ENCODE measurements around the gene MTARC2.
A peak's percentile ranks its signal among the peaks of the same experiment; 100 is the strongest.

MTARC2 gene

DNA sequence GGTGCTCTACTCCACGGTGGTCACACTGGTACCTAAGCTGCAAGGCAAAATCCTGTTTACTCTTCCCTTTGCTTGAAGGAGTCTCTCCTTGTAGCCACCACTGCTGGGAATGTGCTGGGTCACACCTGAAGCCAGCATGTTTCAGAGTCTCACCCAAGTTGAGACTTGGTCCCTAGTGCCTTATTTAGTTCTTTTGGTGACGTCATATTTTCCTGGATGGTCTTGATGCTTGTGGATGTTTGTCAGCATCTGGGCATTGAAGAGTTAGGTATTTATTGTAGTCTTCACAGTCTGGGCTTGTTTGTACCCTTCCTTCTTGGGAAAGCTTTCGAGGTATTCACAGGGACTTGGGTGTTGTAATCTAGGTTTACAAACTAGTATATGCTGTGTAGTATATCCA, 5.6 kb upstream of the MTARC2 start:
- Mint-ChIP-seq H3K4me1 (ENCODE audit: low read depth) (no peaks in the 10 kb centered on the region), H3K36me3 (ENCODE audit: low read depth) (no peaks in the 10 kb centered on the region)

DNA sequence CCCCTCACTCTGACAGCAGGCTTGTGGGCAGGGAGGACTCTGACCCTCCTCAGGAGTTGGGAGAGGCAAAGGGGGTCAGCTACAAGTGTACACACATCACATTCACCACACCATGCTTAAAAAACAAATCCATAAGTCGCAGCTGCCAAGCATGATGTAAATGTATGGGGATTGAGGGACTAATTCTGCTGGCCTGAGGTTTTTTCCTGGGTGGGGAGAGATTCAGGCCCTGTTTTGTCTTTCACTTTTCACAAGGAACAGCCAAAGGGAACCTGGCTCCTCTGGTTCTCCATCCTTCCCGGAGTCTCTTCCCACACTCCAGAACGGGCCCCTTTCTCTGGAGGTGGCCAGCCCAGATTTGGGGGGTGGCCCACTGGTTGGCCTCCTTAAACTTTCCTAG, 1.3 kb upstream of the MTARC2 start:
- H3K4me3 Mint-ChIP-seq, result no peak overlapping the region
- DNase-seq (ENCODE audit: low spot score), result no peak
- no peaks in the 10 kb centered on the region for H3K36me3 Mint-ChIP-seq (ENCODE audit: low read depth)

More for the DNA sequence above, 5.6 kb upstream of the MTARC2 start:
- H3K4me3 Mint-ChIP-seq, result no peak overlapping the region
- no peaks in the 10 kb centered on the region for H3K9me3 Mint-ChIP-seq
- DNase-seq (ENCODE audit: low spot score), result no peak
- H3K27ac Mint-ChIP-seq, result no peak overlapping the region
- peaks cover 45% of the 10 kb centered on the region for H3K27me3 Mint-ChIP-seq (ENCODE audit: low read depth)

DNA sequence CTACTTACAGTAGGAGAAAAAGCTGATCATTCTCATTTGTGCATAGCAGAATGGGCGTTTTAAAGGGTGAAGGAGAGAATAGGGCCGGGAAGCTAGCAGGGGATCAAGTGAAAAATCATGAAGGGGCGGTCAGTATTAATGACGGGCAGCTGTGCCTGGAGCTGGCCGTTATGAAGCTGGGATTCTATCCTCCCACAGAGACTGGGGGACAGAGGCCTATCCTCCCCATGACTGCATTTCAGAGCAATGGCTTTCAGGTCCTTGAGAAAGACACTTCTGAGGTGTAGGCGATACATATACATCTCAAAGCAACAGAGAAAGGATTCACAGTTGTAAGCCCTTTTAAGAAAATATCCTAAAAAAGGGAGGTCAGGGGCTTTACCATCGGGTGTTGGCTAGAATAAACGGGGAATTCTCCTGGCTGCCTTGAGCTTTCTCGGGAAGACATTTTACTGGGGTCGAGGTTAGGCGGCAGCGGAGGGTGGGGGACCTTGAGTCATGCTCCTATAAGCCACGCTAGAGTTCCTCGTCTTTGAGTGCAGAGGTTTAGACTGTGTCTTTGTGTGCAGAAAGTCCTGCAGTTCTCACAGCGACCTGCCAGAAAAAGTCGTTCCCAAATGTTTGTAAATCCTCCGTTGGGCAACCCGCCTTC, 559 bp upstream of the MTARC2 start:
- H3K4me1 Mint-ChIP-seq (ENCODE audit: low read depth), result no peaks in the 10 kb centered on the region
- no peak overlapping the region for H3K27ac Mint-ChIP-seq

More for the DNA sequence above, 1.3 kb upstream of the MTARC2 start:
- no peaks in the 10 kb centered on the region for H3K4me1 Mint-ChIP-seq (ENCODE audit: low read depth)
- peaks cover 66% of the 10 kb centered on the region for H3K27me3 Mint-ChIP-seq (ENCODE audit: low read depth)
- no peaks in the 10 kb centered on the region for H3K9me3 Mint-ChIP-seq
- no peak overlapping the region for H3K27ac Mint-ChIP-seq

DNA sequence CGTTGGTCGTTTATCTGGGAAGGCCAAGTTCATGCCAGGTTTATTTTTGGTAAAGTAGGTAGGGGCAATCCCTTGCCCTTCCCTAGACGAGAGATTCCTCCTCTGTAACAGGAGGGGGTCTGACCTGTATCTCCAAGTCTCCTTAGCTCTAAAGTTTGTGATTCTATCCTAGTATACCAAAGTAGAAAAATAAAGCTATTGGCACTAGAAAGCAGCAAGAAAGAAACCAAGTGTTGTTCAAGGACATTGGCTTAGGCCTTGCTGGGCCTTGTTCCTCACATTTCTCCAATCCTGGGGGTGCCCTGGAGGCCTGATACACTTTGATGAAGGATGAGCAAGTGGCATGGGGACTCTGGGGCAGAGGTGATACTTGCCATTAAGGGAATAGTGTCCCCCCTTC, 814 bp downstream of the MTARC2 start:
- DNase-seq (ENCODE audit: low spot score), result no peak
- no peaks in the 10 kb centered on the region for H3K36me3 Mint-ChIP-seq (ENCODE audit: low read depth)
- H3K4me1 Mint-ChIP-seq (ENCODE audit: low read depth), result no peaks in the 10 kb centered on the region
- H3K9me3 Mint-ChIP-seq, result no peaks in the 10 kb centered on the region
- H3K4me3 Mint-ChIP-seq, result peak overlapping the region; percentile 50
- H3K27ac Mint-ChIP-seq, result no peak overlapping the region
- H3K27me3 Mint-ChIP-seq (ENCODE audit: low read depth), result peaks cover 65% of the 10 kb centered on the region

More for the DNA sequence above, 559 bp upstream of the MTARC2 start:
- DNase-seq (ENCODE audit: low spot score), result no peak
- Mint-ChIP-seq H3K9me3 (no peaks in the 10 kb centered on the region), H3K27me3 (ENCODE audit: low read depth) (peaks cover 66% of the 10 kb centered on the region), H3K4me3 (peak overlapping the region; percentile 52), H3K36me3 (ENCODE audit: low read depth) (no peaks in the 10 kb centered on the region)

DNA sequence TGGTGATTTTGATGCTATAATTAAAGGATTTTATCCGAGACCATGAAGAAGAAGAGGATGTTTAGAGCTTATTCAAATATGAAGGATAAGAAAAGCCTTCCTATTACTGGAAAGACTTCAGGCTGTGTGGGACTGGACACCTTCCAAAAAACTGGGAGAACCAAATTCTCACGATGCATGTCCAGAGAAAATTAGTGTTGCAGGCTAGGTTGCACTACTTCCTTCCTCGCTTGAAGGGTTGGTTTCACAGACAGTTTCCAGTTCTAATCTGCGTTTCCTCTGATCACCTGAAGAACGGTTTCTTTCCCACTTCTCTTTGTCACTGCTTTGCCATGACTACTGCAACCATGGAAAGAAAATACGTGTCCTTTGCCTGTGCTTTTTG, 2.0 kb downstream of the MTARC2 start:
- no peak for DNase-seq (ENCODE audit: low spot score)
- Mint-ChIP-seq H3K36me3 (ENCODE audit: low read depth) (no peaks in the 10 kb centered on the region), H3K9me3 (no peaks in the 10 kb centered on the region), H3K4me3 (no peak overlapping the region), H3K27me3 (ENCODE audit: low read depth) (peaks cover 55% of the 10 kb centered on the region), H3K4me1 (ENCODE audit: low read depth) (no peaks in the 10 kb centered on the region), H3K27ac (no peak overlapping the region)

DNA sequence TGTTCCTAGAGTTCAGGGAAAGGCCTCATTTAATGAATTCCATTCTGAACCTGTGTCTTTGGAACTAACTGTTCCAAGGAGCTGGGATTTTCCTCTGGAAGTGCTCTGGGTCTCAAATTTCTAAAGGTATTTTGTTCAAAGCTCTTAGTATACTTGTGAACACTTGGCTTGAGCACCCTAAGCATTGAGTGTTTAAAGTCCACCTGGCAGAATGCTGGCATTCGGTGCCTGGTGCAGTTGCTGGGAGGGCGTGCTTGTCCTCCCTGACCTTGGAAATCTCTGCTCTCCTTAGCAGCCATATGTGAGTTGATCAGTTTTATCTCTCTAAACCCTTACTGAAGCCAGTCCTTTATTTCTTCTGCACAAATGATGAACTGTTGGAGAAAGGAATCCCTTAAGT, 3.0 kb downstream of the MTARC2 start:
- Mint-ChIP-seq H3K27me3 (ENCODE audit: low read depth) (peaks cover 50% of the 10 kb centered on the region), H3K4me1 (ENCODE audit: low read depth) (no peaks in the 10 kb centered on the region), H3K27ac (no peak overlapping the region), H3K36me3 (ENCODE audit: low read depth) (no peaks in the 10 kb centered on the region), H3K9me3 (no peaks in the 10 kb centered on the region), H3K4me3 (no peak overlapping the region)
- no peak for DNase-seq (ENCODE audit: low spot score)

DNA sequence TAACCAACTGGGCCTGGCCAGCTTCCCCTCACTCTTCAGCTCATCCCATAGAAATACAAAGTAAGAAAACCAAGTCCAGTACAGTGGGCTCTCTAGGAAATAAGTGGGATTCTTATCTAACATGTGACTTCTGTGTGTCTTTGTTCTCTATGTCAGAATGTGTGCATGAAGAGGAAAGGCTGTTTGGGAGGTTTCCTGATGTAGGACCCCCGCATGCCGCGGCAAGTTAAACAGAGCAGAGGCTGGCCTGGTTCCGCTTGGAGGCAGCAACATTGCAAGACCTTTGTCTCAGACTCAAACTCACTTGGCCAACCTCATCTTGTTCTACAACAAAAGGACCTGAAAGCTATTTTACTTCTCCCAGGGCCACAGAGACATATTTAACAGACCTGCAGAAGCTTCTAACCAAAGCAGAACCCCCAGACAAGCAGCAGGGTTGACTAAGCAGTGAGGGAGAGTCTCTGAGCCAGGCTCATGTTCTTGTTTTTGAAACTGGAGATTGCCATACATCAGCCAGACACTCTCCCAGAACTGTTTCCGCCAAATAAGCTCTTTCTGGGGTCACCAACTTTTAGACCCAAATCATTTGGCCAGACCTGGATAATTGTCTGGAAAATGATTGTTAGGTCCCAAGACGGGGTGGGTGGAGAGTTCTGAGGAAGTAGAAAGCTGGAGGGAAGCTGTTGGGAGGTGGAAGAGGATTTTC, 6.2 kb downstream of the MTARC2 start:
- Mint-ChIP-seq H3K4me3 (no peak overlapping the region), H3K27ac (no peak overlapping the region), H3K4me1 (ENCODE audit: low read depth) (no peaks in the 10 kb centered on the region), H3K27me3 (ENCODE audit: low read depth) (peaks cover 22% of the 10 kb centered on the region), H3K36me3 (ENCODE audit: low read depth) (no peaks in the 10 kb centered on the region), H3K9me3 (no peaks in the 10 kb centered on the region)
- no peak for DNase-seq (ENCODE audit: low spot score)

DNA sequence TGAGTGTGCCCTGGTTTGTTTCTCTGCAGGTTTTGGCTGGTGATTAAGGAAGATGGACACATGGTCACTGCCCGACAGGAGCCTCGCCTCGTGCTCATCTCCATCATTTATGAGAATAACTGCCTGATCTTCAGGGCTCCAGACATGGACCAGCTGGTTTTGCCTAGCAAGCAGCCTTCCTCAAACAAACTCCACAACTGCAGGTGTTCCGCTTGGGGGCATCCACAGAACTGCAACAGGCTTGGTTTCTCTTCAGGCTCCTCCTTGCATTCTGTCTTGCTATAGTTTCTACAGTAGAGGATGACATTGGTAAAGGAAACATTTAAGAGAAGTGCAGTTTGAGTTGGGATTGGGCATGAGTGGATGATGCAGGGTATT, 6.8 kb downstream of the MTARC2 start:
- Mint-ChIP-seq H3K9me3 (no peaks in the 10 kb centered on the region), H3K36me3 (ENCODE audit: low read depth) (no peaks in the 10 kb centered on the region), H3K27me3 (ENCODE audit: low read depth) (peaks cover 19% of the 10 kb centered on the region), H3K4me1 (ENCODE audit: low read depth) (no peaks in the 10 kb centered on the region), H3K4me3 (no peak overlapping the region), H3K27ac (no peak overlapping the region)
- no peak for DNase-seq (ENCODE audit: low spot score)

DNA sequence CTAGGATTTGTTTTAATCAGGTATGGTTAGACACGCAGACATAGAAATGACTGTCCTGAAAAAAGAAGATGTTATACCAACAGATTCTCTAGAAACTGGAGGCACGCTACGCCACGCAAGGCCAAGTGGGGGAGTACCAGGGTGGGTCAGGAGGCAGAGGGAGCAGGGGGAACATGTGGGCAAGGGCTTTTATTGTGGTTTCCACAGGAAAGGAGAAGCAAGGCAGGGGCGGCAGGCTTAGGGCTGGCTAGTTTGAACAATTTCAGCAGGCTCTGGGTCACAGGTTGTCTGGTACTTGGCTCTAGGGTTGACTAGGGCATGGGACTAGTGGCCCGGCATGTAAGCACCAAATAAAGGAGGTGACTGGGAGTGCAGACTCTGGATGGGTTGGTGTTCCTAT, 7.2 kb downstream of the MTARC2 start:
- H3K27me3 Mint-ChIP-seq (ENCODE audit: low read depth), result peaks cover 15% of the 10 kb centered on the region
- no peaks in the 10 kb centered on the region for H3K36me3 Mint-ChIP-seq (ENCODE audit: low read depth)
- H3K4me1 Mint-ChIP-seq (ENCODE audit: low read depth), result no peaks in the 10 kb centered on the region
- H3K9me3 Mint-ChIP-seq, result no peaks in the 10 kb centered on the region
- no peak overlapping the region for H3K4me3 Mint-ChIP-seq
- DNase-seq (ENCODE audit: low spot score), result no peak
- H3K27ac Mint-ChIP-seq, result no peak overlapping the region

DNA sequence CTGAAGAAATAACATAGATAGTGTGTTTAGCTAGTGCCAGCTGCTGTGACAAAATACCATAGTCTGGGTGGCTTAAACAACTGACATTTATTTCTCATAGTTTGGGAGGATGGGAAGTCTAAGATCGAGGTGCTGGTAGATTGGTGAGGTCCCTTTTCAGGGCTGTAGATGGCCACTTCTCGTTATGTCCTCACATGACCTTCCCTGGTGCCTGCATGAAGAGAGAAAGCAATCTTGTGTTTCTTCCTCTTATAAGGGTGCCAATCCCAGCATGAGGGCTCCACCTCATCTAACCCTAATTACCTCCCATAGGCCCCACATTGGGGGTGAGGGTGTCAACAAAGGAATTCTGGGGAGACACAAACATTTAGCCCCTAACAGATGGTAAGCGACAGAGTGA, 9.3 kb downstream of the MTARC2 start:
- Mint-ChIP-seq H3K27me3 (ENCODE audit: low read depth) (peaks cover 5% of the 10 kb centered on the region), H3K4me1 (ENCODE audit: low read depth) (no peaks in the 10 kb centered on the region), H3K27ac (no peak overlapping the region), H3K36me3 (ENCODE audit: low read depth) (no peaks in the 10 kb centered on the region), H3K9me3 (no peaks in the 10 kb centered on the region), H3K4me3 (no peak overlapping the region)
- DNase-seq (ENCODE audit: low spot score), result no peak

DNA sequence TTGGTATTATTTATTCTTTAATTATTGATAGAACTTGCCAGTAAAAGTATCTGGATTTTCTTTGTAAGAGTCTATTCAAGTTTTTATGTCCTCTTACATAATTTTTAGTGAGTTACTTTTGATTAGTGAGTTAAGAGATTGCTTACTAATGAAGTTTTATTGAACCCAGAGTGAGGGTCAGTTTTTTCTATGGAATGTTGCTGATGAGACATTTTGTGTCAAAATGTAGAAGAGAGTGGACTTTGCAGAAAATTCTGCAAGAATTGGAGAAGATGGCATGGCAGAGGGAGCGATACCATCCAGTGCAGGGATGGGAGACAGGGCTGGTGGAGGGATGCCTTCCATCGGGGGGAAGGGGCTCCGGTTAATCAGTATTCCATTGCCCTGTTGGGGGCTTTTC, 11.0 kb downstream of the MTARC2 start:
- Mint-ChIP-seq H3K27me3 (ENCODE audit: low read depth) (peaks cover 5% of the 10 kb centered on the region), H3K9me3 (no peaks in the 10 kb centered on the region), H3K36me3 (ENCODE audit: low read depth) (no peaks in the 10 kb centered on the region), H3K27ac (peak overlapping the region; percentile 56), H3K4me1 (ENCODE audit: low read depth) (no peaks in the 10 kb centered on the region), H3K4me3 (no peak overlapping the region)
- DNase-seq (ENCODE audit: low spot score), result no peak

DNA sequence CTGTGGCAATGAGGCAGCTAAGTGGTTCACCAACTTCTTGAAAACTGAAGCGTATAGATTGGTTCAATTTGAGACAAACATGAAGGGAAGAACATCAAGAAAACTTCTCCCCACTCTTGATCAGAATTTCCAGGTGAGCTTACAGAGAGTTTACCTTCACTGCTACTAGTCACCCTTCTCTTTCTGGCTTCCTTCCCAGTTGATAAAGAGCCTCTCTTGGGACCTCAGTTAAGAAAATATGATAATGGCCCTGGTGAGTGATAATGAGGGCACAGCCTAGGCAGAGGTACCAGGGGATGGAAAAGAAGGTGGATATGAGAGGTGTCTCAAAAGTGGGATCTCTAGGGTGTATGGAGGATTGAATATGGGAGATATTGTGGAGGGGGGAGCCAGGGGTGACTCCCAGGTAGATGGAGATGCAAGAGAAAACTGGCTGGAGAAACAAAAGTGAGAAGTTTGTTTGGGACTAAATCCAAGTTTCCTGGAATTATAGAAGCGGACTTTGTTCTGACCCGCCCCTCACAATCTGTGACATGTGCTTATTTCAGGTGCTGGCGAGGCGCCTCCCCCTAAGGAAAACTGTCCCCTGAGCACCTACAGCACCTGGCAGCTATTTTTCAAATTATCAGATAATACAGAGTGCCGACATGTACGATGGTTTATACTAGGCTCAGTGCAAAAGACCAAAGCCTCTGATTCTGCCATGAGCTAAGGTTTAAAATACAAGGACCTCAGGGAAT, 13.7 kb downstream of the MTARC2 start:
- no peaks in the 10 kb centered on the region for H3K9me3 Mint-ChIP-seq
- no peak overlapping the region for H3K4me3 Mint-ChIP-seq
- H3K36me3 Mint-ChIP-seq (ENCODE audit: low read depth), result no peaks in the 10 kb centered on the region
- H3K4me1 Mint-ChIP-seq (ENCODE audit: low read depth), result no peaks in the 10 kb centered on the region
- DNase-seq (ENCODE audit: low spot score), result no peak
- H3K27ac Mint-ChIP-seq, result no peak overlapping the region
- H3K27me3 Mint-ChIP-seq (ENCODE audit: low read depth), result peaks cover 5% of the 10 kb centered on the region

DNA sequence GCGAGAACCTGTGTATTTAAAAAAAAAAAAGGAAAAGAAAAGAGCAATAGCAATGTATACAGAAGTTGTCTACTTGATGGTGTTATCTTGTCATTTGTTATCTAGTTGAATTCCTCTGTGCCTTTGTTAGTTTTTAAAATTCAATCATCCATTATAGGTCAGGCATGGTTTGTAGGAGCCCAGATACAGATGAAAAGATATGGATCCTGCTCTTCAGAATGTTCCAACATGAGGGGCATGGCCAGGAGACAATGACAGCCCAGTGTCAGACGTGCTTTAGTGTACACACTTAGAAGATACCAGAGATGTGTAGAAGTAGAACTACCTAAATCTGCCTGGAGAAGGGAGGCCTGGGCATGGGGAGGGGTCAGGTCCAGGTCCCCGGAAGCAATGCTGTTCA, 16.6 kb downstream of the MTARC2 start:
- DNase-seq (ENCODE audit: low spot score), result no peak

DNA sequence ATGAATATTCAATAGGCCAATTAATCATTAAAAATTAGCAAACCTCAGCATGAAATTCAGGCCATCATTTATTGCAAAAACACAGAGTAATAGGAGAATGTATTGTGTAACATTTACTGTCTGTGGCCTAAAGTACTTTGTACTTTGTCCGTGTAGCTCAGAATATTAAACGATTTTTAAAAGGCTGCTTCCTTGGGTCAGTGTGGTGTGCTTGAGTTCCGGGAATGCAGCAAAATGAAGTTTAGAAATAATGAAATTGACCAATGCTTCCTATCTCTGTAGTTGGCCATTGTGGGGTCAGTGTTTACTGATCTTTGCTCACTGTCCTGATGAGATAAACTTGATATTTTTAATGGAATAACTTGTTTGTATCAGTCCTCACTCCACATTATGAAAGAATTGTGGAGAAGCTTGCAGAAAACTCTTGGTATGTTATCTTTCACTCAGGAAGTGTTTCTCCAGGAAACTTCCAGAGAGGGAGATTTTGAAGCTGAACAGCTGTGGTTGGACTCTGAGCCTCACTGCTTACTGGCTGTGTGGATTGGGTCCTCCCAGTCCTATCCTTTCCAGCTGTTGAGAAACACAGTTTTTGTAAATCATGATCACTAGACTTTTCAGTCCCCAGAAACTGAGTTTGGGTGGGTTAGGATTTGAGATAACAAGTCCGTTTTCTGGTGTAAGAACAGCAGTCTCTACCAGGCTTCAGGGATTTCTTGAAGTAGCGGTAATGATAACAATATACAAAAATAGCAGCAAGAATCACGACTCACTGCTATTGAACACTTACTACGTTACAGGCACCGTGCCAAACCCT, 19.4 kb downstream of the MTARC2 start:
- no peak overlapping the region for H3K27ac Mint-ChIP-seq
- H3K36me3 Mint-ChIP-seq (ENCODE audit: low read depth), result no peaks in the 10 kb centered on the region
- H3K4me1 Mint-ChIP-seq (ENCODE audit: low read depth), result no peaks in the 10 kb centered on the region
- H3K4me3 Mint-ChIP-seq, result no peak overlapping the region
- no peaks in the 10 kb centered on the region for H3K27me3 Mint-ChIP-seq (ENCODE audit: low read depth)
- H3K9me3 Mint-ChIP-seq, result no peaks in the 10 kb centered on the region
- no peak for DNase-seq (ENCODE audit: low spot score)

More for the DNA sequence above, 16.6 kb downstream of the MTARC2 start:
- Mint-ChIP-seq H3K9me3 (no peaks in the 10 kb centered on the region), H3K27me3 (ENCODE audit: low read depth) (no peaks in the 10 kb centered on the region), H3K4me1 (ENCODE audit: low read depth) (no peaks in the 10 kb centered on the region), H3K4me3 (no peak overlapping the region), H3K36me3 (ENCODE audit: low read depth) (no peaks in the 10 kb centered on the region), H3K27ac (no peak overlapping the region)

Measured in T-helper 2 cell treated with Interferon-gamma antibody and Interleukin-4, amounts not matched to agents 5 μg/mL and 100 μg/mL, for 36 hours (primary cell).